Measurements from ENCODE around the gene SCP2.

GRCh38 chr1:53093451-53093754 is 166.3 kb downstream of the SCP2 start:
- no peak for TF ChIP-seq CTCF (IDR thresholded peaks at IDR 0.05; ENCODE audit: insufficient read depth, low read length)
- TF ChIP-seq, protein P1, sequence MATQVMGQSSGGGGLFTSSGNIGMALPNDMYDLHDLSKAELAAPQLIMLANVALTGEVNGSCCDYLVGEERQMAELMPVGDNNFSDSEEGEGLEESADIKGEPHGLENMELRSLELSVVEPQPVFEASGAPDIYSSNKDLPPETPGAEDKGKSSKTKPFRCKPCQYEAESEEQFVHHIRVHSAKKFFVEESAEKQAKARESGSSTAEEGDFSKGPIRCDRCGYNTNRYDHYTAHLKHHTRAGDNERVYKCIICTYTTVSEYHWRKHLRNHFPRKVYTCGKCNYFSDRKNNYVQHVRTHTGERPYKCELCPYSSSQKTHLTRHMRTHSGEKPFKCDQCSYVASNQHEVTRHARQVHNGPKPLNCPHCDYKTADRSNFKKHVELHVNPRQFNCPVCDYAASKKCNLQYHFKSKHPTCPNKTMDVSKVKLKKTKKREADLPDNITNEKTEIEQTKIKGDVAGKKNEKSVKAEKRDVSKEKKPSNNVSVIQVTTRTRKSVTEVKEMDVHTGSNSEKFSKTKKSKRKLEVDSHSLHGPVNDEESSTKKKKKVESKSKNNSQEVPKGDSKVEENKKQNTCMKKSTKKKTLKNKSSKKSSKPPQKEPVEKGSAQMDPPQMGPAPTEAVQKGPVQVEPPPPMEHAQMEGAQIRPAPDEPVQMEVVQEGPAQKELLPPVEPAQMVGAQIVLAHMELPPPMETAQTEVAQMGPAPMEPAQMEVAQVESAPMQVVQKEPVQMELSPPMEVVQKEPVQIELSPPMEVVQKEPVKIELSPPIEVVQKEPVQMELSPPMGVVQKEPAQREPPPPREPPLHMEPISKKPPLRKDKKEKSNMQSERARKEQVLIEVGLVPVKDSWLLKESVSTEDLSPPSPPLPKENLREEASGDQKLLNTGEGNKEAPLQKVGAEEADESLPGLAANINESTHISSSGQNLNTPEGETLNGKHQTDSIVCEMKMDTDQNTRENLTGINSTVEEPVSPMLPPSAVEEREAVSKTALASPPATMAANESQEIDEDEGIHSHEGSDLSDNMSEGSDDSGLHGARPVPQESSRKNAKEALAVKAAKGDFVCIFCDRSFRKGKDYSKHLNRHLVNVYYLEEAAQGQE (IDR thresholded peaks at IDR 0.05; ENCODE audit: insufficient replicate concordance, low read depth), result no peak
- no peak for TF ChIP-seq GABPA (IDR thresholded peaks at IDR 0.05; ENCODE audit: low read depth)

Data from HL-60 (cell line).